ENCODE measurements around the gene EIF3I. TPM values are rescaled to one million over a fixed set of nuclear protein-coding genes. Genes with fewer than 3 reads are reported as not detected.

Gene EIF3I
- total and polyA plus RNA-seq, 10 of the 15 experiments (the other 5 are each of a cell fraction or from before 2014, with no cell fraction given): 208 to 606 (median 352) TPM

GRCh38 chr1:32266921-32267591 is 44.8 kb downstream of the EIF3I start:
- no peak overlapping the region for H3K9ac ChIP-seq (ENCODE audit: control insufficient read depth, insufficient read depth, low read length)
- no peak overlapping the region for H3K4me3 ChIP-seq
- TF ChIP-seq NRF1 (conservative IDR thresholded peaks at IDR 0.05; ENCODE audit: low read depth, low read length) (no peak), FOXK2 (IDR thresholded peaks at IDR 0.05) (no peak), BCL11A (IDR thresholded peaks at IDR 0.05; ENCODE audit: low read depth, low read length) (no peak), PML (IDR thresholded peaks at IDR 0.05; ENCODE audit: low read length) (no peak), CEBPB (IDR thresholded peaks at IDR 0.05; ENCODE audit: borderline replicate concordance in 1 of 2, low read depth in 2 of 2, low read length in 2 of 2) (no peak)
- ChIA-PET SMC1A (ENCODE audit: uncharacterized antibody, unreplicated experiment) (interaction anchor here (1.4 kb wide), 1 partner anchor 26 kb away, joined by 3 read pairs; no protein-coding TSS in a partner anchor), POLR2A (interaction anchor here (0.6 kb wide), 2 partner anchors 11 to 99 kb away, joined by 3 to 4 read pairs; no protein-coding TSS in a partner anchor), RAD21 (ENCODE audit: unreplicated experiment) (no interaction called here), CTCF (interaction anchor here (1.8 kb wide), 1 partner anchor 18 kb away, joined by 8 read pairs; no protein-coding TSS in a partner anchor)
- H3K36me3 ChIP-seq (ENCODE audit: control insufficient read depth in 2 of 2, insufficient read depth in 2 of 2, low read length in 1 of 2): peaks cover 0 to 10% of the 10 kb centered on the region in 2 experiments; a peak in 1 of 4 replicates
- 82% methylated on average over 7 of the region's 7 CpGs for WGBS (ENCODE audit: insufficient coverage, insufficient replicate concordance, low lambda C conversion rate, missing lambda C conversion rate)
- peaks cover 17% of the 10 kb centered on the region for H3K79me2 ChIP-seq (ENCODE audit: control insufficient read depth, insufficient read depth, low read length)
- H3K9me3 ChIP-seq (replicated peaks; ENCODE audit: control insufficient read depth, insufficient read depth, low read length): no peaks in the 10 kb centered on the region; the same call in 2 of the 3 replicates
- H3K27ac ChIP-seq (ENCODE audit: control insufficient read depth, insufficient read depth): peak overlapping the region; percentile 33; the same call in 1 of the 2 replicates
- H2AFZ ChIP-seq (ENCODE audit: control insufficient read depth, low read depth, low read length): no peak overlapping the region; the same call in 1 of the 2 replicates
- FAIRE-seq (no peak), DNase-seq (ENCODE audit: low read depth, low spot score) (no peak), ATAC-seq (no peak)
- no peaks in the 10 kb centered on the region for H3K27me3 ChIP-seq (replicated peaks in 1 of 2; ENCODE audit: control insufficient read depth in 2 of 2, insufficient read depth in 2 of 2, low read length in 1 of 2)
- no TSS peak for BruUV-seq (replicated peaks)
- no peak overlapping the region for H3K4me2 ChIP-seq (ENCODE audit: control insufficient read depth, insufficient read depth)
- in situ Hi-C loops (cut with MboI): no loop called here
- peaks cover 27% of the 10 kb centered on the region for H3K4me1 ChIP-seq (ENCODE audit: control insufficient read depth, insufficient read depth, low read length)
- intact Hi-C loops (cut with micrococcal nuclease; ENCODE audit: unreplicated experiment): no loop called here
- no peaks in the 10 kb centered on the region for H4K20me1 ChIP-seq (ENCODE audit: control insufficient read depth, insufficient read depth)

GRCh38 chr1:32269744-32270143 is 47.5 kb downstream of the EIF3I start:
- H3K4me1 ChIP-seq (ENCODE audit: control insufficient read depth, insufficient read depth, low read length): peaks cover 20% of the 10 kb centered on the region
- ChIA-PET RAD21 (ENCODE audit: unreplicated experiment) (no interaction called here), CTCF (interaction anchor here (0.7 to 1.1 kb wide), 3 partner anchors 11 to 46 kb away, joined by 3 read pairs; no protein-coding TSS in a partner anchor), POLR2A (interaction anchor here (1.1 kb wide), 1 partner anchor 47 kb away, joined by 4 read pairs; no protein-coding TSS in a partner anchor), SMC1A (ENCODE audit: uncharacterized antibody, unreplicated experiment) (interaction anchor here (0.6 to 3.0 kb wide), 2 partner anchors 14 to 50 kb away, joined by 3 to 9 read pairs; no protein-coding TSS in a partner anchor)
- no peak overlapping the region for H3K4me2 ChIP-seq (ENCODE audit: control insufficient read depth, insufficient read depth)
- no peak overlapping the region for H3K4me3 ChIP-seq
- H3K27ac ChIP-seq (ENCODE audit: control insufficient read depth, insufficient read depth): no peak overlapping the region
- intact Hi-C loops (cut with micrococcal nuclease; ENCODE audit: unreplicated experiment): no loop called here
- FAIRE-seq (no peak), ATAC-seq (no peak), DNase-seq (ENCODE audit: low read depth, low spot score) (no peak)
- H3K9ac ChIP-seq (ENCODE audit: control insufficient read depth, insufficient read depth, low read length): no peak overlapping the region
- peaks cover 0 to 10% of the 10 kb centered on the region in 2 experiments; a peak in 1 of 4 replicates for H3K36me3 ChIP-seq (ENCODE audit: control insufficient read depth in 2 of 2, insufficient read depth in 2 of 2, low read length in 1 of 2)
- in situ Hi-C loops (cut with MboI): no loop called here
- H3K27me3 ChIP-seq (replicated peaks in 1 of 2; ENCODE audit: control insufficient read depth in 2 of 2, insufficient read depth in 2 of 2, low read length in 1 of 2): no peaks in the 10 kb centered on the region
- H2AFZ ChIP-seq (ENCODE audit: control insufficient read depth, low read depth, low read length): no peak overlapping the region
- H3K79me2 ChIP-seq (ENCODE audit: control insufficient read depth, insufficient read depth, low read length): peaks cover 10% of the 10 kb centered on the region
- H4K20me1 ChIP-seq (ENCODE audit: control insufficient read depth, insufficient read depth): no peaks in the 10 kb centered on the region
- H3K9me3 ChIP-seq (replicated peaks; ENCODE audit: control insufficient read depth, insufficient read depth, low read length): no peaks in the 10 kb centered on the region; the same call in 2 of the 3 replicates
- BruUV-seq (replicated peaks): no TSS peak
- TF ChIP-seq EP300 (IDR thresholded peaks at IDR 0.05; ENCODE audit: borderline replicate concordance in 1 of 2, control insufficient read depth in 1 of 2, low read depth in 2 of 2, low read length in 2 of 2): no peak
- TF ChIP-seq SIN3A (IDR thresholded peaks at IDR 0.05; ENCODE audit: low read depth, low read length): no peak
- TF ChIP-seq JUND (IDR thresholded peaks at IDR 0.05; ENCODE audit: low read depth, low read length): no peak
- no peak for TF ChIP-seq BACH1 (IDR thresholded peaks at IDR 0.05; ENCODE audit: borderline replicate concordance)
- TF ChIP-seq CBX3 (IDR thresholded peaks at IDR 0.05; ENCODE audit: borderline replicate concordance, low read depth): no peak
- TF ChIP-seq MAX (IDR thresholded peaks at IDR 0.05; ENCODE audit: low read depth, low read length): no peak
- TF ChIP-seq HSF1 (IDR thresholded peaks at IDR 0.05; ENCODE audit: low read depth, low read length): no peak
- TF ChIP-seq JUNB (IDR thresholded peaks at IDR 0.05): no peak
- TF ChIP-seq SUPT20H (IDR thresholded peaks at IDR 0.05; ENCODE audit: borderline replicate concordance, control insufficient read depth, low read depth, low read length): no peak
- no peak for TF ChIP-seq FOXK2 (IDR thresholded peaks at IDR 0.05)
- TF ChIP-seq LARP7 (IDR thresholded peaks at IDR 0.05): no peak
- TF ChIP-seq TBL1XR1 (IDR thresholded peaks at IDR 0.05; ENCODE audit: low read depth, low read length): no peak
- TF ChIP-seq TCF7 (IDR thresholded peaks at IDR 0.05; ENCODE audit: borderline replicate concordance): no peak

All from GM12878 (cell line).